ENCODE data around the gene AVL9.

- TF ChIP-seq BHLHE40 (IDR thresholded peaks at IDR 0.05; ENCODE audit: borderline replicate concordance) (no peak), FOXM1 (IDR thresholded peaks at IDR 0.05; ENCODE audit: borderline replicate concordance) (no peak), NFRKB (IDR thresholded peaks at IDR 0.05) (no peak), ELF4 (IDR thresholded peaks at IDR 0.05) (no peak)
These were observed 85.4 kb downstream of the AVL9 start for GRCh38 chr7:32580646-32581045.

Data from HEK293T (cell line).